Psoas muscle (tissue), 8 donors: ENCODE data around the gene LIN7C. TPM values are rescaled to one million over a fixed set of nuclear protein-coding genes. Genes with fewer than 3 reads are reported as not detected.

ENCODE experiments used
- ATAC-seq, 4 donors: fragments of 200-7000 bp; cut with Tn5 transposase; one replicate each; pipeline ENCODE4 v1.9.1; 2020; ENCODE audit warnings: moderate library complexity in 3 of 4, mild to moderate bottlenecking in 2 of 4
- DNase-seq, 2 donors: peaks; one replicate each; pipeline ENCODE4 v3.0.0-alpha.2; 2020
- H3K27ac ChIP-seq: fragments of 200-600 bp; one replicate; pipeline ENCODE4 v1.8.0; 2022
- H3K27me3 ChIP-seq, 3 donors: fragments of 200-600 bp in 1 of 3; one replicate each; pipeline versions ENCODE4 v1.6.1 to v1.8.0; 2013 to 2022; ENCODE audit warnings: low read length in 2 of 3, mild to moderate bottlenecking in 2 of 3, moderate library complexity in 1 of 3; ENCODE audit not compliant: insufficient read depth in 3 of 3
- H3K36me3 ChIP-seq, 2 donors: fragments of 200-600 bp in 1 of 2; one replicate each; pipeline versions ENCODE4 v1.6.1 to v1.8.0; 2013 to 2022; ENCODE audit warnings: low read depth in 1 of 2, mild to moderate bottlenecking in 1 of 2, moderate library complexity in 1 of 2; ENCODE audit not compliant: insufficient read depth in 1 of 2
- H3K4me1 ChIP-seq: fragments of 200-600 bp; one replicate; pipeline ENCODE4 v1.8.0; 2022
- H3K4me3 ChIP-seq: fragments of 200-600 bp; one replicate; pipeline ENCODE4 v1.8.0; 2022; ENCODE audit warnings: mild to moderate bottlenecking
- H3K9me3 ChIP-seq: fragments of 200-600 bp; one replicate; pipeline ENCODE4 v1.8.0; 2022
- WGBS, 3 donors: extraction: QIAGEN DNeasy Blood & Tissue Kit; methylation state at CpG; one replicate each; pipeline versions ENCODE4 v1.1.6 to v1.1.7; 2013; 5-methylcytosine and 5-hydroxymethylcytosine counted together
- intact Hi-C, 2 donors: fragments of 100-400 bp; cut with DNase I; formaldehyde crosslinking; loops; one replicate each; pipeline versions ENCODE4 v1.11.0 to v1.14.2; 2022
- polyA plus RNA-seq, 3 donors: library from polyadenylated mRNA; stranded (reverse); fragments of 200-250 nt; gene quantifications; one replicate each; pipeline ENCODE4 v1.2.3, GENCODE V29; 2013
- total RNA-seq, 4 donors: library from RNA; stranded (reverse); fragmentation: NEBNext Ultra II Directional in 2 of 4; extraction: Animal tissue kit (Norgen Biotek cat#: 25700) in 2 of 4; gene quantifications; one replicate each; pipeline versions ENCODE4 v1.2.1 to v1.2.4, GENCODE V29; 2021 to 2023
- TF ChIP-seq, protein P1 (sequence below): fragments of 200-600 bp; IDR thresholded peaks from one replicate; pipeline ENCODE4 v1.8.0; 2022; ENCODE audit warnings: antibody characterized with exemption
- donor health status: healthy with polysubstance abuse.
- donor health status: DM: no; HTN: no; CAD: no; lungs with moderate emphysema.
- donor health status: Bipolar disorder and iron deficiency.
- donor health status: healthy.
- donor health status: DM: yes; HTN: yes; CAD: no.
- donor health status: DM: no; HTN: no; CAD: no.
- donor health status: DM: no; HTN: no; CAD: no.
- donor health status: DM: yes; HTN: yes; CAD: no.

LIN7C gene
- total and polyA plus RNA-seq, 7 donors: 4.2 to 18.9 (median 13.1) TPM

DNA sequence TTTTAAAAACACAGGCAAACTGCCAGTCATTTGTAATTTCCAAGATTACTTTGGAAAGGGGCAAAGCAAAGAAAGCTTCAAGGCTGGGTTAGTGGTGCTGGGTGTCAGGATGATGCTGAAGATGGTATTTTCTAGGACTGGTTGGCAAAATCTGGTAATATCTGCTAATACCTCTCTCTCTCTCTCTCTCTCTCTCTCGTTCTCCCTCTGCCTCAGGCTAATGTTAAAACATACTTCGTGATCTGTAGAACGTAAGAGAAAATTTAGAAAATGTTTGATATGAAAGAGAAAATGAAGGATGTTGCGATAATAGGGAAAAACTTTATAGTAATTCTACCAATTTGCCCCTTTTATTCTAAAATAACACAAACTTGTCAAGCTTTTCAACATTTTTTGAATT, 24.6 kb downstream of the LIN7C start:
- Histone ChIP-seq H3K9me3 (no peaks in the 10 kb centered on the region), H3K36me3 (no peaks in the 10 kb centered on the region), H3K4me1 (no peaks in the 10 kb centered on the region), H3K4me3 (no peak overlapping the region), H3K27ac (no peak overlapping the region), H3K27me3 (no peaks in the 10 kb centered on the region)
- WGBS, 3 donors: 88 to 95% (median 92%) methylated on average over 4 of the region's 4 CpGs
- TF ChIP-seq, protein P1, sequence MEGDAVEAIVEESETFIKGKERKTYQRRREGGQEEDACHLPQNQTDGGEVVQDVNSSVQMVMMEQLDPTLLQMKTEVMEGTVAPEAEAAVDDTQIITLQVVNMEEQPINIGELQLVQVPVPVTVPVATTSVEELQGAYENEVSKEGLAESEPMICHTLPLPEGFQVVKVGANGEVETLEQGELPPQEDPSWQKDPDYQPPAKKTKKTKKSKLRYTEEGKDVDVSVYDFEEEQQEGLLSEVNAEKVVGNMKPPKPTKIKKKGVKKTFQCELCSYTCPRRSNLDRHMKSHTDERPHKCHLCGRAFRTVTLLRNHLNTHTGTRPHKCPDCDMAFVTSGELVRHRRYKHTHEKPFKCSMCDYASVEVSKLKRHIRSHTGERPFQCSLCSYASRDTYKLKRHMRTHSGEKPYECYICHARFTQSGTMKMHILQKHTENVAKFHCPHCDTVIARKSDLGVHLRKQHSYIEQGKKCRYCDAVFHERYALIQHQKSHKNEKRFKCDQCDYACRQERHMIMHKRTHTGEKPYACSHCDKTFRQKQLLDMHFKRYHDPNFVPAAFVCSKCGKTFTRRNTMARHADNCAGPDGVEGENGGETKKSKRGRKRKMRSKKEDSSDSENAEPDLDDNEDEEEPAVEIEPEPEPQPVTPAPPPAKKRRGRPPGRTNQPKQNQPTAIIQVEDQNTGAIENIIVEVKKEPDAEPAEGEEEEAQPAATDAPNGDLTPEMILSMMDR: no peak
- DNase-seq (no peak), ATAC-seq (no peak)
- intact Hi-C loops: loop anchor here (2.0 to 10.0 kb wide), 3 partner anchors 187 to 297 kb away; no protein-coding TSS in a partner anchor

DNA sequence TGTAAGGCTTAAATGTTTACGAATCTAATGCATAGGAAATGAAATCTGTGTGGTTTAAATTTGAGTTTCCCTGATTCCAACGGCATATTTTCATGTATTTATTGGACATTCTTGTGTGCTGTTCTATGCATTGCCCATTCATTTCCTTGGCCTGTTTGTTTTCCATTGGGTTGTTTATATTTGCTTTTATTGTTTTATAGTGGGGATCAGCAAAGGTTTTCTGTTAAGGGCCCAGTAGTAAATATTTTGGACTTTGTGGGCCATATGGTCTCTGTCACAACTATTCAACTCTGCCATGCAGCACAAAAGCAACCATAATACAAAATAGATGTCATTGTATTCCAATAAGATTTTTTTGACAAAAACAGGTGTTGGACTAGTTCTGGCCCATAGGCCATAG, 28.7 kb downstream of the LIN7C start:
- H3K9me3 ChIP-seq: no peaks in the 10 kb centered on the region
- intact Hi-C loops: loop anchor here in 1 of 2 donors (10.0 kb wide), 1 partner anchor 113 kb away; the partner anchor contains the start of gene CCDC34
- H3K27me3 ChIP-seq: no peaks in the 10 kb centered on the region
- H3K27ac ChIP-seq: no peak overlapping the region
- ATAC-seq (no peak), DNase-seq (no peak)
- no peak overlapping the region for H3K4me3 ChIP-seq
- TF ChIP-seq, protein P1: no peak
- no peaks in the 10 kb centered on the region for H3K36me3 ChIP-seq
- 76 to 84% (median 83%) methylated on average over 2 of the region's 2 CpGs for WGBS, 3 donors
- H3K4me1 ChIP-seq: no peaks in the 10 kb centered on the region

DNA sequence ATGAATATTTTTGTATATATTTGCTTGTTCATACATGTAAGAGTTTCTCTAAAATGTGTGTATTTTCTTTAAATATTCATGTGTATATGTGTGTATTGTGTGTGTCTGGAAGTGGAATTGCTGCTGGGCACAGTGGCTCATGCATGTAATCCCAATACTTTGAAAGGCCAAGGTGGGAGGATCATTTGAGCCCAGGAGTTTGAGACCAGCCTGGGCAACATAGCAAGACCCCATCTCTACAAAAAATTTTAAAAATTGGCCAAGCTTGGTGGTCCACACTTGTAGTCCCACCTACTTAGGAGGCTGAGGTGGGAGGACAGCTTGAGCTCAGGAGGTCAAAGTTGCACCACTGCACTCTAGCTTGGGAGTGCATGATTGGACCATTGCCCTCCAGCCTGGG, 29.3 kb downstream of the LIN7C start:
- ATAC-seq: no peak
- no peak for DNase-seq

DNA sequence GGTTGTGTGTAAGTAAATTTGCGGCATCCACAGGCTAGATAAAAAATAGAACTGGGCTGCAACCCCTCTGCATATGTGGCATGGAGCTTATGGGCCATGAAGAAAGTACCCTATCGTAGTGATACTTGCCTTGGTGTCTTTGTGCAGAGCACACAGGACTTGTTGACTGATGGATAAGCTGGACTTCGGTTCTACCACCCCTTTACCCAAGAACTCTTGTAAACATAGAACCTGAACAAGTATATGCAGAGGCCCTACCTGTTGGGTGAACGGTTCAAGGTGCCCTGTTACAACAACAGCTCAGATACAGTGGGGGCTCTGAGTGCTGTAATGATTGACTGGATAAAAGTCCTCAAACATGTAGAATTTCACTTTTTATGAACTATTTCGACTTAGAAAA, 30.9 kb downstream of the LIN7C start:
- TF ChIP-seq, protein P1: no peak
- no peaks in the 10 kb centered on the region for H3K27me3 ChIP-seq
- 93 to 97% (median 94%) methylated on average over 5 of the region's 5 CpGs for WGBS, 3 donors
- no peak overlapping the region for H3K4me3 ChIP-seq
- H3K27ac ChIP-seq: no peak overlapping the region
- DNase-seq: no peak
- no peaks in the 10 kb centered on the region for H3K9me3 ChIP-seq
- intact Hi-C loops: loop anchor here in 1 of 2 donors (10.0 kb wide), 1 partner anchor 111 kb away; the partner anchor contains the start of gene CCDC34
- no peaks in the 10 kb centered on the region for H3K36me3 ChIP-seq
- peaks cover 7% of the 10 kb centered on the region for H3K4me1 ChIP-seq
- no peak for ATAC-seq

More for the DNA sequence above, 29.3 kb downstream of the LIN7C start:
- no peaks in the 10 kb centered on the region for H3K4me1 ChIP-seq
- no peaks in the 10 kb centered on the region for H3K27me3 ChIP-seq
- no peaks in the 10 kb centered on the region for H3K36me3 ChIP-seq
- no peaks in the 10 kb centered on the region for H3K9me3 ChIP-seq
- H3K4me3 ChIP-seq: no peak overlapping the region
- H3K27ac ChIP-seq: no peak overlapping the region
- TF ChIP-seq, protein P1: no peak
- intact Hi-C loops: loop anchor here in 1 of 2 donors (10.0 kb wide), 1 partner anchor 112 kb away; the partner anchor contains the start of gene CCDC34

DNA sequence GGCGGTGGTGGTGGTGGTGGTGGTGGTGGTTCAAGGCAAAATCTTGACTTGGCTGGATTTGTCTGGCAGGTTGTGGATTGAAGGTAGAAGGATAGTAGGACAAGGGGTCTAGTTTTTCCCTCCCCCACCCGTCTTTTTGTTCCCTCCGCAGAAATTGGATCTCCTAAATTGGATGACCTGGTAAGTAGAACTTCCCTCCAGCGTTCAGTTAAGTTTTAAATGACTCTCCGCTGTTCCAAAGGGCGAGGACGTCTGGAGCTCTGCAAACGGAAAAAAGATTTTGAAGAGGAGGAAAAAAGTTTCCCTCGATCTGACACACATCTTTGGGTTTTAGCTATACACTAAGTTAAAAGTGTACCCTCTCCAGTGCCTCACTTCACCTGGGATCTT, 33.6 kb downstream of the LIN7C start:
- Histone ChIP-seq H3K27ac (no peak overlapping the region), H3K4me3 (peak overlapping the region; percentile 88), H3K36me3 (no peaks in the 10 kb centered on the region), H3K9me3 (no peaks in the 10 kb centered on the region), H3K4me1 (peaks cover 31% of the 10 kb centered on the region), H3K27me3 (no peaks in the 10 kb centered on the region)
- TF ChIP-seq, protein P1: no peak
- DNase-seq (no peak), ATAC-seq (peak; percentile 3 to 31 (median 6))
- intact Hi-C loops: loop anchor here (2.0 to 10.0 kb wide), 3 partner anchors 34 to 111 kb away; partner anchors contain the start of genes CCDC34 (in 2 of the 2) and LIN7C (in 1 of the 2)
- 3 to 6% (median 4%) methylated on average over 8 to 9 of the region's 9 CpGs for WGBS, 3 donors
